GM19035 (cell line): ENCODE results near the gene MBOAT2.
"Not testable (repeated sequence)": the region's sequence is repeated elsewhere in the genome, so short reads cannot be mapped to it uniquely, and the experiment has no call there.

ENCODE experiments used
- ATAC-seq: cut with Tn5 transposase; IDR thresholded peaks from one replicate; pipeline ENCODE4 v1.9.1; 2021; ENCODE audit not compliant: unreplicated experiment

Gene MBOAT2

DNA sequence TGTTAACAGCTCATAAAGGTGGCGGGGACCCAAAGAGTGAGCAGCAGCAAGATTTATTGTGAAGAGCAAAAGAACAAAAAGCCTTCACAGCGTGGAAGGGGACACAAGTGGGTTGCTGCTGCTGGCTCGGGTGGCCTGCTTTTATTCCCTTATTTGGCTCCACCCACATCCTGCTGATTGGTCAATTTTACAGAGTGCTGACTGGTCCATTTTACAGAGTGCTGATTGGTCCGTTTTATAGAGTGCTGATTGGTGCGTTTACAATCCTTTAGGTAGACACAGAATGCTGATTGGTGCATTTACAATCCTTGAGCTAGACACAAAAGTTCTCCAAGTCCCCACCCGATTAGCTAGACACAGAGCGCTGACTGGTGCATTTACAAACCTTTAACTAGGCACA, 100.7 kb downstream of the MBOAT2 start:
- ATAC-seq, result not testable (repeated sequence)

DNA sequence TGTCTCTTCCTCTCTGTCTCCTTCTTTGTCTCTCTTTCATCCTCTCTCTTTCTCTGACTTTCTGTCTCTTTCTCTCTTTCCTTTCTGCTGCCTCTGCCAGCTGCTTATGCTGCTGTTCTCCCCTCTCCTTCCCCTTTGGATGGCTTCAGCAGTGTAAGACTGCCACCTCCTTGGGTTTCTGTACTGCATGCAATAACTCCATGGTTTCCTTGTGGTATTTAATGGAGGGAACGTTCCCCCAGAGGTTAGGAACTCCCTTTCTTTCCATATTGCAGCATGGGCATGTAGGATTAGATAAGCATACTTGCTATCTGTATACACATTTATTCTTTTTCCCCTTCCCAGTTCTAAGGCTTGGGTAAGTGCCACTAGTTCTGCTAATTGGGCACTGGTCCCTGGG, 106.3 kb downstream of the MBOAT2 start:
- not testable (repeated sequence) for ATAC-seq

DNA sequence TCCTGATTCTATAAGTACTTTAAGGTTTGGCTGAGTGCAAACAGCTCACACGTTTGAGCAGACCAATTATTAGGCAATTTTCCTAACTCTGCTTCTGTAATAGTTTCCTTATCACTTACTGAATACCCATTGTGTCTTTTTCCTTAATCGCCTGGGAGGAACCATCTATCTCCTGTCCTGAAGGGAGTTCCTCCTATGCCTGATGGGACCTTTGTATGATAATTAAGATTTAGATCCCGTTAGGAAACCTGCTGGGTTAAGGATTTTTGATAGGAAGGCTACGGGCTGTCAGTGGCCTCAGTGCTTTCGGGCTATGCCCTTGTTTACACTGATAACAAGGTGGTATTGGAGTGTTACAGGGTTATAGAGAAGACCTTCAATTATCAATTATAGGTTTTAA, 106.8 kb downstream of the MBOAT2 start:
- not testable (repeated sequence) for ATAC-seq

DNA sequence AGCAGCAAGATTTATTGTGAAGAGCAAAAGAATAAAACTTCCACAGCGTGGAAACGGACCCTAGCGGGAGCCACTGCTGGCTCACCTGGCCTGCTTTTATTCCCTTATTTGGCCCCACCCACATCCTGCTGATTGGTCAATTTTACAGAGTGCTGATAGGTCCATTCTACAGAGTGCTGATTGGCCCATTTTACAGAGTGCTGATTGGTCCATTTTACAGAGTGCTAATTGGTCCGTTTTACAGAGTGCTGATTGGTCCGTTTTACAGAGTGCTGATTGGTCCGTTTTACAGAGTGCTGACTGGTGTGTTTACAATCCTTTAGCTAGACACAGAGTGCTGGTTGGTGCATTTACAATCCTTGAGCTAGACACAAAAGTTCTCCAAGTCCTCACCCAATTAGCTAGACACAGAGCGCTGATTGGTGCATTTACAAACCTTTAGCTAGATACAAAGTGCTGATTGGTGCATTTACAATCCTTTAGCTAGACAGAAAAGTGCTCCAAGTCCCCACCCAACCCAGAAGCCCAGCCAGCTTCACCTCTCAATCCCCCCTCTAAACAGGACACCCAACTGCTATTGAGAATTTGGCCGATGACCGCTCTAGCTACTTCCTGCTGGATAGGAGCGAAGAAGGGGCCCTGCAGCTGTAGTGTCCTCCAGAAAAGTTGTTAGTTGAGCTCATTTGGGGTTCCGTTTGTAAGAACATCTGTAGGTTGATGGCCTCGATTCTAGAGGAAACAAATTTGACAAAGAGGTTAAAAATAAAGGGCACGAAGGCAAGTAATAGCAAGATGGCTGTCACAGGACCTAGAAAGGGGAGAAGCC, 108.2 kb downstream of the MBOAT2 start:
- ATAC-seq, result not testable (repeated sequence)

DNA sequence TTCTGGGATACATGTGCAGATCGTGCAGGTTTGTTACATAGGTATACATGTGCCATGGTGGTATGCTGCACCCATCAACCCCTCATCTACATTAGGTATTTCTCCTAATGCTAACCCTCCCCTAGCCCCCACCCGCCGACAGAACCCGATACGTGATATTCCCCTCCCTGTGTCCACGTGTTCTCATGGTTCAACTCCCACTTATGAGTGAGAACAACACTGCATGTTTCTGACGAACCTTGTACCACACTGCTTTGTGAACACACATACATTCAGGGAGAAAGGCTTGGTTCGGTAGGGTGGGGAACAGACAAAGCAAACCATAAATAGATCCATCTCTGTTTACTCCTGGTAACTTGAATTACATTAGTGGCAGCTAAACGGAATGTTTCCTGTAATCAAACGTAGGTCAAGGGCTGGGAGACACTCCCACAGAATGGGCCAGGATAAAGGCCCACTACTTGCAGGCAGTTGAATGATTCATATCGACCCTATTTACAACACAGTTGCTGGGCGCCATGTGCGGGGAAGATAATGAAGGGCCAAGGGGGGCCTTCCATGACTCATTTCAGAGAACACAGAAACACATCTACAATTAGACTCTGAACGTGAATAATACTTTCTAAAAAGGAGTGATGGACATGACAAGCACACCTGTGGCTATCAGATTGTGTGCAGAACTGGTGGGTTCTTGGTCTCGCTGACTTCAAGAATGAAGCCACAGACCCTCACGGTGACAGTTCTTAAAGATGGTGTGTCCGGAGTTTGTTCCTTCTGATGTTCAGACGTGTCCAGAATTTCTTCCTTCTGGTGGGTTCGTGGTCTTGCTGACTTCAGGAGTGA, 109.3 kb downstream of the MBOAT2 start:
- no peak for ATAC-seq

DNA sequence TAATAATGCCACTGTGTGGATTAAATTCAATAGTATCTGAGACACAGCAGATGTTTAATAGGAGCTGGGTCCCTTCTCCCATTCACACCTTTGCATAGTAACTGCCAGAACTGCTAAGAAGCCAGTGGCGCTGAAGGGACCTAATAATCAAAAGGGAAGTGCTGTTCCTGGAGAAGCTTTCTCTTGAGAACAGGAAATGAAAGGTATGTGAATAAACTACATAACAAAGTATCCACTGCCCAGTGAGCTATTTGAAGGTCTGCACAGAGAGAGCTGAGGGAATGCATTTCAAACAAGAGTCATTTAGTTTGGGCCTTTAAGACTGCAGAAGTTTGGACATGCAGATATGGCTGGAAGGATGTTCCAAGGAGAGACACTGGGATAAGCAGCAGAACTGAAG, 110.0 kb downstream of the MBOAT2 start:
- no peak for ATAC-seq

DNA sequence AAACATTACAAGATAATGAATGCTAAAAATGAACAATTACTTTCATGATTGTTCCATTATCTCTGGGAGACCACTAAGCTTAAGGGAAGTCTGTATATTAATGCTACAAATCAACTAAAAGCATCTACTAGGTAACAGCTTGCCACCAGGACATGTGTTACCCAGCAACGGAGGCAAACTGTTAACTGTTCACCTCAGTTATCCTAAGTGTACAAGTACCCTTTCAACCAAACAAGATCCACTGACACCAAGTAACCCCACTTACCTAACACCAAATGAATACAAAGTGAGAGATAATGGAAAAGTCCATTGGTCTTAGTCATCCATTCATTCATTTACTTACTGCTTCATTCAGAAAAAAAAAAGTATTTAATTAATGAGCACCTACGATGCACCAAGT, 111.4 kb downstream of the MBOAT2 start:
- no peak for ATAC-seq

DNA sequence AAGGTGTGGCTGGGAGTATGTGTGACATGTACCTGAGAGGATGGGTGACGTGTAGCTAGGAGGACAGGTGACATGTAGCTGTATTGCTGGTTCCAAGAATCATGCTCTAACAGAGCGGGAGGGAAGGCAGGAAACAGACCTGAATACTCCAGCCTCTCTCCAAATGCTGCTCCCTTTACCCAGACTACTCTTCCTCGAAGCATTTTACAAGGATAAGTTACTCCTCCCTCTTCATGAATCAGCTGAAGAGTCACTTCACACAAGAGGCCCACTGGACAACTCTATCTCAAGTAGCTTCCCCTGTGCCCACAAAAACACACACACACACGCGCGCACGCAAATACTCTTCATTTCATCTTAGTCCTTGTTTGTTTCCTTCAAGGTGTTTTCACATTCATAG, 113.5 kb downstream of the MBOAT2 start:
- ATAC-seq, result no peak

DNA sequence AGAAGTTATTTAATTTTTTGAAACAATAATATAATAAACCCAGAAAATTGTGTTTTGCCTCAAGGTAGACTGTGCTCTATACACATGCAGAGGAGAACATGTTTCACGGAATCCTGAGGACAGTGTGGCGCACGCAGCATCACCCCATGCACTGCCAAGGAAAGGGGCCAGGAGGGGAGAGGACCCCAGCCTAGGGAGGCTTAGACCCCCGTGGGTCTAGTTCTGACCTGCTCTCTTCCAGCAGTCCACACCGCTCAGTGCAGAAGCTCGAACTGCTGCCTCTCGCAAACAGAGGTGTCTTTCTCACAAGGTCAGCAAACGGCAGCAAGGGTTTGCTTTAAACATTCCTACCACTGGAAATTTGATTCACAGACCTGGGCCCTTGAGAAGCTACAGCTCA, 114.5 kb downstream of the MBOAT2 start:
- no peak for ATAC-seq

DNA sequence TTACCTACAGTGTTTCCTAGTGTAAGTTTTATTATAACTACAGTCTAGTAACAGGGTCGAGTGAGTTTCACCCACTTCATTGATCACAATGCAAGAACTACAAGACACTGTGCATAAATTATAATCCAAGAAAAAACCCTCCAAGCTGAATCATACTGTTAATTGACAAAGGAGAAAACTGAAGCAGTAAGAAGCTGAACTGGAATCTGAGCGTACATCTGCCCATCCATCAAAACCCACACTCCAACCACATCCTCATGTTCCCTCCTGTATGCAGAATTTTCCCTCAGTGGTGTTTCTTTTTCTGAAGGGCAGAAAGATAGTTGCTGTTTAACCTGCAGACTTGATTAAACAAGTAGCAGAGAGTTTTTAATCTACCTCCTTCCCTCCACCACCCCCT, 116.6 kb downstream of the MBOAT2 start:
- ATAC-seq, result no peak

DNA sequence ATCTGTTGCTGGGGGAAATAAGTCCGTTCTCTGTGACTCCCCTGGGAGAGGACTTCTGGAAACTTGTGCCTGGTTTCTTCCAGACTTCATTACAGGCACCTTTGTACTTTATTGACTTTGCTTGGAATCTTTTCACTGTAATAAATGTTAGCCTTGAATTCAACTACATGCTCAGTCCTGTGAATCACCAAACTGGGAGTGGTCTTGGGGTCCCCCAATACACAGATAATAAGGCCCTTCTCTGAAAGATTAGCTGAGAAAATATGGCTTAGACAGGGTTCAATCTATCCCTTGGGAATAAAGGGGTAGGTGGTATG, 117.3 kb downstream of the MBOAT2 start:
- ATAC-seq, result no peak

DNA sequence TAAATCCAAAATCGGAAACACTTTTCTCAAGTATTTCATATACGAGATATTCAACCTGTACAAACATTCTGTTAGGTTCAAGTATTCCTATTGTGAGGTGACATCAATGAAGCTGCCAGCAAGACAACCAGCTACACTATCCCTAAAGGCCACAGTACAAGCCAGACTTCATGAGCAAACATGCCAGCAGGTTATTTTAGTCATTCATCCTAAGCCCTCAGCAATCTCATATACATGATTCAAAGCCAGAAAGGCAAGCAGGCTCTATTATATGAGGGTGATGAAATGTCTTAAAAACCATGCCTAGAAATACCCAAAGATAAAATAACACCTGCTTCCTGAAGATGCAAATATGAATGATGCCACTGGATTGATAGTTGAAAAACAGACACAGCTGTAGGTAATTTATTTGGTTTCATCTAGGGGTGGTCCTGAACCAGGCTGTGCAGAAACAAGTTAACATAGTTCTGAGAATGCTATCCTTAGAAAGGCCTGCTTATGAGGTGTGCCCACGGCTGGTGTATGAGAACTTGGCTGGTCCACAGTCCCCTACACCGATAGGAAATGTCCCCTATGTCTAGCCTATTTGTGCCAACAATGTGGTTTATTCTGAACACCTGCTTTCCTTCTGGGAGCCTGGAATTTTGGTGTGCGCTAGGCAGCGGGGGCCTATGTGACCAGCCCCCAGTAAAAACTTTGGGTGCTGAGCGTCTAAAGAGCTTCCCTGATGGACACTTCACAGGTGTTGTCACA, 117.9 kb downstream of the MBOAT2 start:
- no peak for ATAC-seq

DNA sequence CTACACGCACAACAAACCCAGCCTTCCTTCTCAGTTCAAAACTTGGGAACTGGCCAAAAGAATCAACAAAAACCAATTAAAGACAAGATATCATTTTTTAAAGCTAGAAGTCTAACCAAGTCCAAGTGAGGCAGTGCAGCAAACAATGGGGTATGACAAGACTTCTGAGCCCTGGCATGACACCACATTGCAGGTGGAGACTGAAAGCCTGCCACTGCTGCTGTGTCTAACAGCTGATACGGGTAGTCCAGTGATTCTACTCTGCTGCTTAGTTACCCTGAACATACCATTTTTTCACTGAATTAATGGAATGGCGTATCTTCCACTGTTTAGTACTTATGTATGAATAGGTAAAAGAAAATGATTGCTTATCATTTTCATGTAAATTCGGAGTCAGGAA, 118.7 kb downstream of the MBOAT2 start:
- ATAC-seq, result no peak

DNA sequence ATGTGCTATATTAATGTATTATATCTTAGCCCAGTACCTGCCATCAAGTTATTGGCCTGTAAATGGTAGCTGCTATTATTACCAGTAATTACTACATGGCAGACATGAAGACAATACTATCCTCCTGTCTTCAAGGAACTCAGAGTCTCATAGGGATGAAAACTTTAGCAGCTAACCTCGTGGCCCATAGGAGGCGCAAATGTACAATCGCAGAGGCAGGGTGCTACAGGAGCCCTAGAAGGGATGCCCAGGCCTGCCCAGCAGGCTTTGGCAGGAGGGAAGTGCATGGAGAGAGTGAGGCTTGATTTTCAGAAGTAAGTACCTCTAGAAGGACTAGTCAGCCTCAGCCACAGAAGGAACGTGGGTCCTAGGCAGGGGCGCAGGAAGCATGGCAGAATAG, 121.4 kb downstream of the MBOAT2 start:
- ATAC-seq, result no peak

DNA sequence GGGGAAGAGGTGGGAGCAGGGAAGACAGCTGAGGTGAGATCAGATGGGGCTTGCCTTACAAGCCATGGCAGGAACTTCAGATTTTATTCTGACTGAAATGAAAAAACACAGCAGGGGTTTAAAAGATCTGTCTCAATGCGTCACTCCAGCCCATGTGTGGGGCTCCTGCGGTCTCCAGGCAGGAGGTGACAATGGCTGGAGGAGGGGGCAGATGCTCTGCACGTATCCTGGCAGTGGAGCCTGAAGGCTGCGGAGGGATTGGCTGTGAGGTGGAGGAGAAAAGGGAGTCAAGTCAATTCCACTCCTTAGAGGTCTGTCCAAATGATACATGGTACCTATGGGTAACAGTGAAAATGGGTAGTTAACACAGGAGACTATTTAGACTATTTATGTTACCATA, 125.6 kb downstream of the MBOAT2 start:
- ATAC-seq, result no peak

DNA sequence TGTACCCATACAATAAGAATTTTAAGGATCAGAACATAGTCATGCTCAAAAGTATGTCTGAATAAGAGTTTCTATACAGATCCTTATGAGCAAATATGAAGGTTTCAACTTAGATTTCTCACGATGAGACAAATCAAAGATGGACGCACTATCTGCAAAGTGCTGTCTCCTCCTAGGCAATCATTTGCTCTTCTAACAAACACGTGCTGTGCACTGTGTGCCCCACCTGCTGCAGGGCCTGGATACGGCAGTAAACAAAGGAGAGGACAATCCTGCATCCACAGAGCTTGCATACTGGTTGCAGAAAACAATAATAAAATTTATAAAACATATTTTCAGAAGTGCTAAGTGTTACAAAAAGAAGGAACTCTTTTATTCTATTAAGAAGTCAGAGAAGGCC, 126.2 kb downstream of the MBOAT2 start:
- no peak for ATAC-seq

DNA sequence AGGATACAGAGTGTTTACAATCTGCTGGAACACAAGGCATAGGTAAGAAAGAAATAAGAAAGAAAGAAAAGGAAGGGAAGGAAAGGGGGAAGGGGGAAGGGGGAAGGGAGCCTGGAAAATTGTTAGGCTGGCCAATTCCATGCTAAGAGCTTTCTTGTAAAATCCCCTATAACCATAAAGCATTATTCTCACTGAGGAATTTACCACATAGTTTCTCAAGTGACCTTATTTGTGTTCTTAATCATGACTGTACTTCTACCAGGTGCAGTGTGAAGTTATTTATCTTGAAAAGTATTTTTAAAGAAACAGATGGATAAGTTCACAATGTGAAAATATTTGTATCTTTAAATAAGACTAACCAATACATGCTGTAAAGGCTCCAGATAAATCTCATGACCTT, 126.9 kb downstream of the MBOAT2 start:
- no peak for ATAC-seq

DNA sequence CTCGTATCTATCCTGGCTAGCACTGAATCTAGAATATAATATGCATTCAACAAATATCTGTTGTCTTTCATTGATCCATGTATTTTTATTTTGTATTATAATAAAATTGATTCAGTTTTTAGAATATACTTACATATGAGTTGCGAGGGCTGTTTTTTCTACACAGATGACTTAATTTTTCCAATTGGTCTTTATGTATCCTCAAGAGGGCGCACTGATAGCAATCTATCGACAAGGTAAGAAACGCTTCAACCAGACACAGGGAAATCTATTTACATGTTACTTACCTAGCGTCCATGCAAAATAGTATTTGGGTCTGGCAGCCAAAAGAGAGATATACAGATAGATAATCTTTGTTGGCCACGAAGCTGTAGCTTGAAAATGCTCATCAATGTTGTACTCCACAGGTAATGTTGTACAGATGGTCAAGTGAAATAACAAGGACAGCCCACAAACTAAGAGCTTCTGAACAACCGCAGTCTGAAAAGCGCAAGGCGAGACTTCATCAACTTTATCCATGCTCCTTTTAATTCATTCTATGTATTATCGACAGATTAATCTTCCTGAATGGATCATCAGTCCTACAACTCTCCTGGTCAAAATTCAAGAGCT, 130.6 kb downstream of the MBOAT2 start:
- no peak for ATAC-seq

DNA sequence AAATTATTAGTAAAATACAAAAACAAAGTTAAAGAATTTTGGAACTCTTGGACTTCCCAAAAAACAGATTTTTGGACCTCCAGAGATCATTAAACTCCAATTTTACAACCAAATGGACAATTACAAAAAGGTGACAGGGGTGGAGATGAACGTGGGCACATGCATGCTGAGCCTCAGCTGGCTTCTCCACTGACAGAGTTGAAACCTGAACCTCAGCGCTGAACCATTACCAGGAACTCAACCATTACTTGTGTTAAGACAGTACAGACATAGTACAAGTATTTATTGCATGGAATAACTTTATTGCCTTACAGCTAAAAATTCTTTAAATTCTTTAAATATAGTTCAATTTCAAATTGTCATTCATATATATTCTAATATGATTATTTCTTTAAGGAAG, 133.0 kb downstream of the MBOAT2 start:
- ATAC-seq, result no peak

DNA sequence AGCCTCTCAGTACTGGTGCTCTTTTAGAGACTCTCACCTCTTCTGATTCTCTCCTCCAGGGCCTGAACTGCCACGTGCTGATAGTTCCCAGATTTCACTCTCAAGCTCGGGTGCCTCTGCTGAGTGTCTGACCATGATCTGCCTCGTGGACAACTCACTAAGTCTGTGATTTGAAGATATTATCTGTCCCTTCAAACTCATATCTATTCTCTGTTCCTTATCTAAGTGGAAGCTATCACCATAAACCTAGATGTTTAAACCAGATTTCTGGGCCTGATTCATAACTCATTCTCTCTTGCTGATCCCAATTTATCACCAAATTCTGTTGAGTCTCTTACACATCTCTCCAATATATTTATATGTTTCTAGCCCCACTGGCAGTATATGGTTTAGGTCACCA, 136.1 kb downstream of the MBOAT2 start:
- no peak for ATAC-seq

DNA sequence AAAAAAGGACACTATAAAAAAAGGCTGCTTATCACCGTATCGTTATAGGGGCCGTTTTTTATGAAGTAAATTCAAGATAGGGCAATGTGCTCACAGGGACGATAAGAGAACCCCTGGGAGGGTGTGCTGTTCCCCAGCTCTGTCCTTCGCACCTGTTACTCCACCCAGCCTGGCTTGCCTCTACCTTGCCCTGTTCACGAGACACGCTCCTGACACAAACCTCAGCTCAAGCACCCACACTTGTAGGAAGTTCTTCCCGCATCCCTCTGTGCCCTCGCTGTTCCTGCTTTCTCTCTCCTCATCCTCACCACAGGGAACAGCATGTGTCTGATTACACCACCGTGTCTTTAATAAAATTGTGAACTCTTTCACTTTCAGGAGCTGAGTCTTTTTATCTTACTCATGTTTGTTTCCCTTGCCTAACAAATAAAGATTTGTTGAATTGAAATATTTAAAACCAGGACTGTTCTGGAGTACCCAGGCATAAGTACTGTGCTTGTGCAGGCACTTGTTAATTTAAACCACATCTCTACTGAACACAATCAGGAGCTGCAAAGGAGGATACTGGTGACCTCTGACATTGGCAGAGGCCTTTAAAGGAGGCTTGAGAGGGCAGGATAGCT, 140.0 kb downstream of the MBOAT2 start:
- no peak for ATAC-seq
